ENCODE results near the gene MSANTD4.
A peak's percentile ranks its signal among the peaks of the same experiment; 100 is the strongest.
"Not testable (repeated sequence)": the region's sequence is repeated elsewhere in the genome, so short reads cannot be mapped to it uniquely, and the experiment has no call there.

MSANTD4 gene

DNA sequence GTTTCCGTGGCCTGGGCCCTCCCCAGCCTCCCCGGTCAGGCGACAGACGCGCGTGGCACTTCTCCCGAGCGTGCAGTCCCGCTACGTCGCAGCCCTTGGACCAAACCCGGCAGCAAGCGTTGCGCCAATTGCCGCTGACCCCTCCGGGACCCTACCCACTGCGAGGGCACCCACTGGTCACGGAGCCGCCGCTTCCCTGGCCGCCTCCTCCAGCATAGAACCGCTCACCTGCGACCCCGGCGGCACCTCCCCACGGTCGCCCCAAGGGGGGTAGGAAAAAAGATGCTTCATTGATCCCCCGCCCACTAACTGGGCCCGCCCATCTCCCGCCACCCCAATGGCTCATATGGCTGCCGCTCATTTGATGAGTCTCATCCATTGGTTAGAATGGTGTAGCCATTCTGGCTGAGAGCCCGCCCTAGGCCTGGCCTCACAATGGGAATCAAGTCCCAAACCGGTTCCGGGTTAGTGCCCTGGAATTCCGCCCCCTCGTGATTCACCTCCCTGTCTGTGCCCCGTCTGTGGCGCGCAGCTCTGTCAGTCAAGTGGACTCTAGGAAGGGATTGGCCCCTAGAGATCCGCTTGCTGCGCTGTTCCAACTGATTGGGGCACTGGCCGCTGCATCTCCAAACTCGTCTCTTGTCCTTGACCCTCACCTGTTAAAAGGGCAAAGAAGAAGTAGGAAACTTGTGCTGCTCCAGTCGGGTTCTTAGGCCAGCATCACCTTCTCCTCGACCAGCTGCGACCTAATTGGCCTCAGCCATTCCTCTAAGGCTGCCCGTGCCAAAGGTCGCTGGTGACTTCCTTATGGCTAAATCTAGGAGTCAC, at the start of gene MSANTD4:
MSANTD4 (minus strand) TSS at position 274 of the 828 bp plus-strand sequence. CDS start 11,323 bp downstream, outside the sequence.
- TF ChIP-seq, protein P1, sequence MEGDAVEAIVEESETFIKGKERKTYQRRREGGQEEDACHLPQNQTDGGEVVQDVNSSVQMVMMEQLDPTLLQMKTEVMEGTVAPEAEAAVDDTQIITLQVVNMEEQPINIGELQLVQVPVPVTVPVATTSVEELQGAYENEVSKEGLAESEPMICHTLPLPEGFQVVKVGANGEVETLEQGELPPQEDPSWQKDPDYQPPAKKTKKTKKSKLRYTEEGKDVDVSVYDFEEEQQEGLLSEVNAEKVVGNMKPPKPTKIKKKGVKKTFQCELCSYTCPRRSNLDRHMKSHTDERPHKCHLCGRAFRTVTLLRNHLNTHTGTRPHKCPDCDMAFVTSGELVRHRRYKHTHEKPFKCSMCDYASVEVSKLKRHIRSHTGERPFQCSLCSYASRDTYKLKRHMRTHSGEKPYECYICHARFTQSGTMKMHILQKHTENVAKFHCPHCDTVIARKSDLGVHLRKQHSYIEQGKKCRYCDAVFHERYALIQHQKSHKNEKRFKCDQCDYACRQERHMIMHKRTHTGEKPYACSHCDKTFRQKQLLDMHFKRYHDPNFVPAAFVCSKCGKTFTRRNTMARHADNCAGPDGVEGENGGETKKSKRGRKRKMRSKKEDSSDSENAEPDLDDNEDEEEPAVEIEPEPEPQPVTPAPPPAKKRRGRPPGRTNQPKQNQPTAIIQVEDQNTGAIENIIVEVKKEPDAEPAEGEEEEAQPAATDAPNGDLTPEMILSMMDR (IDR thresholded peaks at IDR 0.05; ENCODE audit: low read depth, low read length), result no peak
- DNase-seq (ENCODE audit: extremely low read depth, low read depth), result peak; percentile 98

DNA sequence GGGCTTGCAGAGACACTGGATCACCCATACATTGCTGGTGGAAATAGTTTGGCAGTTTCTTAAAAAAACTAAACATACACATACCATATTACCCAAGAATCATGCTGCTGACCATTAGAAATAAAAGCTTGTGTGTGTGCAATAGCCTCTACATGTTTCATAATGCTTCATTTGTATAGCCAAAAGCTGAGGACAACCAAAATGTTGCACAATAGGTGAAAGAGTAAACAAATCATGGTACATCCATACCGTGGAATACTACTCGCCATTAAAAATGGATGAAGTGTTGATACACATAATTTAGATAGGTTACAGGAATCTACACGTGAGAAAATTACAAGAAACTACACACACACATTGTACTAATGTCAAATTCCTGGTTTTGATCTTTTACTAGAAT, 48.6 kb upstream of the MSANTD4 start:
- DNase-seq (ENCODE audit: extremely low read depth, low read depth), result no peak
- TF ChIP-seq, protein P1 (IDR thresholded peaks at IDR 0.05; ENCODE audit: low read depth, low read length), result no peak

DNA sequence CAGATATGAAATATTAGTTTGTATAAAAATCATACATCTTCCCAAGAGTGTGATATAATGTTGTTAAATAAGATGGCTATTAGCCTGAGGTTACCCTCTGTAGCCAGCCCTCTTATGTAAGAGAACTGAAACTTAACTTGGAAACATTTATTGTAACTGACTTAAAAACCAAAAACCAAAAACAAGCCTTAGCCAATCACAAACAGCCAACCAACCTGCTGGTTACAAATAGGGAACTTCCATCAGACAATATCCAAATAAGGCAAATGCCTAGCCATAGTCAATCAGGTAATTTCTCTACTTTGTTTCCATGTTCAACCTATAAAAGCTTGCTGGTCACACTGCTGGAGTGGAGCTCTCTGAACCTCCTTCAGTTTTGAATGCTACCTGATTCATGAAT, 41.0 kb upstream of the MSANTD4 start:
- DNase-seq (ENCODE audit: extremely low read depth, low read depth), result no peak
- TF ChIP-seq, protein P1 (IDR thresholded peaks at IDR 0.05; ENCODE audit: low read depth, low read length), result no peak

DNA sequence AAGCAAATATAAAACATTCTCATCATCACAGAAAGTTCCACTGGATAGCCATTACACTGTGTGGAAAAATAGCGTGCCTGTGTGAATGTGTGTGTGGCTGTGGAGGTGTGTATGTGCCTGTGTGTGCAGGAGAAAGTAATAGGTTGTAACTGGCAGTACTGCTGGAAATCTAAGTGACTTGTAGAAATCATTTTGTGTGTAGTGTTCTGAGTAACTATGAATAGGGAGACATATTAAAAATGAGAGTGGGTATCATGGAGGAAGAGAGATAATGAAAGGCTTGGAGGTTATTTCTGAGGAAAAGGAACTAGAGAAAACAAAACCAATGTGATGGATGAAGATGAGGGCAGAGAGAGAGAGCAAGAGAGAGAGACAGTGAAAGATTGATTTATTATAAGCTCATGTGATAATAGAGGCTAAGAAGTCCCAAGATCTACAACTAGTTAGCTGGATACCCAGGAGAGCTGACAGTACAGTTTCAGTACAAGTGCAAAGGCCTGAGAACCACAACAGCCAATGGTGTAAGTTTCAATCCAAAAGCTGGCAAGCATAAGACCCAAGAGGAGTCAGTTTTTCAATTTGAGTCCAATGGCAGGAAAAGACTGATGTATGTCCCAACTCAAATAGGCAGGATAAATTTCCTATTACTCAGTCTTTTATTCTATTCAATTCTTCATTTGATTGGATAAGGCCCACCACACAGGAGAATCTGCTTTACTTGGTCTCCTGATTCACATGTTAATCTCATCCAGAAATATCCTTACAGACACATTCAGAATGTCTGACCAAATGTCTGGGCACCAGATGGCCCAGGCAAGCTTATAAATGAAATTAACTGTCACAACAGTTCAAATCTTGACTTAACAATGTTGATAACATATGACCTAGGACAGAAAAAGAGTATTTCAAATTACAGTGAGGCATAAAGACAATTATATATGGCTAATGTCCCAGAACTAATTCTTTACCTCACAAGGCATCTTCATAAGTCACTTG, 40.2 kb upstream of the MSANTD4 start:
- TF ChIP-seq, protein P1 (IDR thresholded peaks at IDR 0.05; ENCODE audit: low read depth, low read length), result no peak
- no peak for DNase-seq (ENCODE audit: extremely low read depth, low read depth)

DNA sequence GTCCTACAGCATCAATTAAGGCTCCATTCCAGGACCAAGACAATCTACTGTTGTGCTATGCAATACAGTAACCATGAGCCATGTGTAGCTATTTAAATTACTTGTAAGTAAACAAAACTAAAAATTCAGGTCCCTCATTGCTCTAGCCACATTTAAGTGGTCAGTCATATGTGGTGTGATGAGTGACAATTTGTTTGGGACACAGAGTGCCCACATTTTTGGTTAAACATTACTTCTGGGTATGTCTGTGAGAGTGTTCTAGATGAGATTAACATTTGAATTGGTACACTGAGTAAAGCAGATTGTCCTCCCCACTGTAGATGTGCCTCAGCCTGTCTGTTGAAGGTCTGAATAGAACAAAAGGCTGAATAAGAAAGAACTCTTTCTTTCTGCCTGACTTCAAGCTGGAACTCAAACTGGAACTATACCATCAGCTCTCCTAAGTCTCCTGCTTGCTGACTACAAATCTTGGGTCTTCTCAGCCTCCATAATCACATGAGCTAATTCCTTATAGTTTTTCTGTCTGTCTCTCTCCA, 39.3 kb upstream of the MSANTD4 start:
- DNase-seq (ENCODE audit: extremely low read depth, low read depth), result no peak
- TF ChIP-seq, protein P1 (IDR thresholded peaks at IDR 0.05; ENCODE audit: low read depth, low read length), result no peak

DNA sequence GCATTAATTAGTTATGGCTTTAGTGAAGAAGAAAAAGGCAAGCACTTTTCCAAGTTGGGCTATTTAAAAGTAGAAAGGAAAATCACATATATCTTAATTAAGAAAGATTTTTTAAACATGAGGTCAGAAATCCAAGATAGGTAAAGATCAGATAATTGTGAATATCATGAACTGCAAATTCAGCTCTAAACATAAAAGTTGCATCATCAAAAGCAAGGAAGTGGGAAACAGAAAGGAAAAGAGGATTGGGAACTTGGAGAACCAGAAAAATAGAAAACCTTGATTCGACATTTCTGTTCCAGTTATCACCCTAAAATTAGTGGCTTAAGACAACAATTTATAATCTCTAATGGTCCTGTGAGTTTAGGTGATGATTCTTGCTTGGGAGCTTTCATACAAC, 37.6 kb upstream of the MSANTD4 start:
- no peak for DNase-seq (ENCODE audit: extremely low read depth, low read depth)
- TF ChIP-seq, protein P1 (IDR thresholded peaks at IDR 0.05; ENCODE audit: low read depth, low read length), result no peak

DNA sequence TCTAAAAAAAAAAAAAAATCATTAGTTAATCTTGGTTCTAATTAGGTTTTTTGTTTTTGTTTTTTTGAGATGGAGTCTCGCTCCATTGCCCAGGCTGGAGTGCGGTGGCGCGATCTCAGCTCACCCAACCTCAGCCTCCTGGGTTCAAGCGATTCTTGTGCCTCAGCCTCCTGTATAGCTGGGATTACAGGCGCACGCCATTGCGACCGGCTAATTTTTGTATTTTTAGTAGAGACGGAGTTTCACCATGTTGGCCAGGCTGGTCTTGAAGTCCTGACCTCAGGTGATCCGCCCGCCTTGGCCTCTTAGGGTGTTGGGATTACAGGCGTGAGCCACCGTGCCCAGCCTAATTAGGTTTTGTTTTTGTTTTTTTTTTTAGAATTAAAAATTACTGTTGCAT, 36.3 kb upstream of the MSANTD4 start:
- not testable (repeated sequence) for DNase-seq (ENCODE audit: extremely low read depth, low read depth)

Data from AG09319 (cell line).